HG03159 (cell line): ENCODE data around the gene HSFX1.

ENCODE experiments used
- ATAC-seq: cut with Tn5 transposase; IDR thresholded peaks from one replicate; pipeline ENCODE4 v1.9.1; 2021; ENCODE audit warnings: mild to moderate bottlenecking, moderate library complexity; ENCODE audit not compliant: unreplicated experiment

Gene HSFX1

GRCh38 chrX:149804102-149804501 is 30.2 kb downstream of the HSFX1 start:
- ATAC-seq, result no peak

GRCh38 chrX:149807747-149808458 is 34.0 kb downstream of the HSFX1 start:
- no peak for ATAC-seq

- no peak for ATAC-seq
Observed at GRCh38 chrX:149818652-149819051, 44.8 kb downstream of the HSFX1 start.

- ATAC-seq, result no peak
Observed at GRCh38 chrX:149819371-149819770, 45.5 kb downstream of the HSFX1 start.

GRCh38 chrX:149825424-149825823 is 51.6 kb downstream of the HSFX1 start:
- no peak for ATAC-seq
